ENCODE measurements around the gene SLC4A7. TPM values are rescaled to one million over a fixed set of nuclear protein-coding genes. Genes with fewer than 3 reads are reported as not detected.

The SLC4A7 gene
- polyA plus RNA-seq, 1 donor (not counting 4 experiments of a cell fraction or from before 2014, with no cell fraction given) = 28.5 TPM

GRCh38 chr3:27428446-27428845, 55.7 kb downstream of the SLC4A7 start:
- DNase-seq (ENCODE audit: low read depth, low spot score) = no peak

GRCh38 chr3:27426926-27427325, 57.3 kb downstream of the SLC4A7 start:
- FAIRE-seq = no peak
- Histone ChIP-seq H3K9ac (ENCODE audit: control insufficient read depth, extremely low read depth, insufficient read depth, low read length) (no peak overlapping the region), H3K79me2 (ENCODE audit: control insufficient read depth, insufficient read depth, low read length) (no peaks in the 10 kb centered on the region), H3K4me1 (ENCODE audit: control insufficient read depth, extremely low read depth, insufficient read depth, low read length) (peaks cover 8% of the 10 kb centered on the region), H3K27ac (ENCODE audit: control insufficient read depth, insufficient read depth, low read length) (no peak overlapping the region), H3K4me2 (ENCODE audit: control insufficient read depth, extremely low read depth, insufficient read depth, low read depth, low read length) (no peak overlapping the region), H2AFZ (ENCODE audit: control insufficient read depth, low read length) (no peak overlapping the region), H3K36me3 (ENCODE audit: control insufficient read depth in 2 of 2, extremely low read depth in 1 of 2, insufficient read depth in 2 of 2, low read length in 2 of 2) (peaks cover 3 to 8% of the 10 kb centered on the region in 2 experiments), H3K4me3 (ENCODE audit: control insufficient read depth in 2 of 3, extremely low read depth in 1 of 3, insufficient read depth in 2 of 3, low read depth in 1 of 3, low read length in 3 of 3) (no peak overlapping the region), H3K27me3 (ENCODE audit: control insufficient read depth, extremely low read depth, insufficient read depth, low read length) (no peaks in the 10 kb centered on the region), H4K20me1 (ENCODE audit: control insufficient read depth, extremely low read depth, insufficient read depth, low read length) (no peaks in the 10 kb centered on the region), H3K9me1 (ENCODE audit: control insufficient read depth, extremely low read depth, insufficient read depth, low read length) (no peaks in the 10 kb centered on the region), H3K9me3 (ENCODE audit: control insufficient read depth, low read depth, low read length) (no peaks in the 10 kb centered on the region)
- dilution Hi-C loops (cut with MboI; ENCODE audit: extremely low pct_ligation_motif_present, low sequenced_read_pairs) = no loop called here
- DNase-seq (ENCODE audit: low read depth, low spot score) = no peak
- TF ChIP-seq CTCF (optimal IDR thresholded peaks at IDR 0.05 in 1 of 3, IDR thresholded peaks at IDR 0.05 in 1 of 3, conservative IDR thresholded peaks at IDR 0.05 in 1 of 3; ENCODE audit: extremely low read depth in 1 of 3, insufficient read depth in 2 of 3, low read length in 3 of 3) = no peak
- no peak for TF ChIP-seq EZH2 (IDR thresholded peaks at IDR 0.05; ENCODE audit: low read length)

More at GRCh38 chr3:27428446-27428845, 55.7 kb downstream of the SLC4A7 start:
- Histone ChIP-seq H3K4me2 (ENCODE audit: control insufficient read depth, extremely low read depth, insufficient read depth, low read depth, low read length) (no peak overlapping the region), H3K9me1 (ENCODE audit: control insufficient read depth, extremely low read depth, insufficient read depth, low read length) (no peaks in the 10 kb centered on the region), H3K4me1 (ENCODE audit: control insufficient read depth, extremely low read depth, insufficient read depth, low read length) (peaks cover 8% of the 10 kb centered on the region), H3K36me3 (ENCODE audit: control insufficient read depth in 2 of 2, extremely low read depth in 1 of 2, insufficient read depth in 2 of 2, low read length in 2 of 2) (peaks cover 7 to 8% of the 10 kb centered on the region in 2 experiments), H3K27me3 (ENCODE audit: control insufficient read depth, extremely low read depth, insufficient read depth, low read length) (no peaks in the 10 kb centered on the region), H4K20me1 (ENCODE audit: control insufficient read depth, extremely low read depth, insufficient read depth, low read length) (no peaks in the 10 kb centered on the region), H3K9me3 (ENCODE audit: control insufficient read depth, low read depth, low read length) (no peaks in the 10 kb centered on the region), H3K79me2 (ENCODE audit: control insufficient read depth, insufficient read depth, low read length) (no peaks in the 10 kb centered on the region), H3K4me3 (ENCODE audit: control insufficient read depth in 2 of 3, extremely low read depth in 1 of 3, insufficient read depth in 2 of 3, low read depth in 1 of 3, low read length in 3 of 3) (no peak overlapping the region), H2AFZ (ENCODE audit: control insufficient read depth, low read length) (no peak overlapping the region), H3K27ac (ENCODE audit: control insufficient read depth, insufficient read depth, low read length) (no peak overlapping the region), H3K9ac (ENCODE audit: control insufficient read depth, extremely low read depth, insufficient read depth, low read length) (no peak overlapping the region)
- dilution Hi-C loops (cut with MboI; ENCODE audit: extremely low pct_ligation_motif_present, low sequenced_read_pairs) = no loop called here
- FAIRE-seq = no peak
- TF ChIP-seq CTCF (optimal IDR thresholded peaks at IDR 0.05 in 1 of 3, IDR thresholded peaks at IDR 0.05 in 1 of 3, conservative IDR thresholded peaks at IDR 0.05 in 1 of 3; ENCODE audit: extremely low read depth in 1 of 3, insufficient read depth in 2 of 3, low read length in 3 of 3) (no peak), EZH2 (IDR thresholded peaks at IDR 0.05; ENCODE audit: low read length) (no peak)

Data from keratinocyte (primary cell).